GM19452 (cell line): ENCODE measurements around the gene C7orf57.

Experiments used
- ATAC-seq: cut with Tn5 transposase; IDR thresholded peaks from one replicate; pipeline ENCODE4 v1.9.1; 2021; ENCODE audit not compliant: unreplicated experiment

The C7orf57 gene

DNA sequence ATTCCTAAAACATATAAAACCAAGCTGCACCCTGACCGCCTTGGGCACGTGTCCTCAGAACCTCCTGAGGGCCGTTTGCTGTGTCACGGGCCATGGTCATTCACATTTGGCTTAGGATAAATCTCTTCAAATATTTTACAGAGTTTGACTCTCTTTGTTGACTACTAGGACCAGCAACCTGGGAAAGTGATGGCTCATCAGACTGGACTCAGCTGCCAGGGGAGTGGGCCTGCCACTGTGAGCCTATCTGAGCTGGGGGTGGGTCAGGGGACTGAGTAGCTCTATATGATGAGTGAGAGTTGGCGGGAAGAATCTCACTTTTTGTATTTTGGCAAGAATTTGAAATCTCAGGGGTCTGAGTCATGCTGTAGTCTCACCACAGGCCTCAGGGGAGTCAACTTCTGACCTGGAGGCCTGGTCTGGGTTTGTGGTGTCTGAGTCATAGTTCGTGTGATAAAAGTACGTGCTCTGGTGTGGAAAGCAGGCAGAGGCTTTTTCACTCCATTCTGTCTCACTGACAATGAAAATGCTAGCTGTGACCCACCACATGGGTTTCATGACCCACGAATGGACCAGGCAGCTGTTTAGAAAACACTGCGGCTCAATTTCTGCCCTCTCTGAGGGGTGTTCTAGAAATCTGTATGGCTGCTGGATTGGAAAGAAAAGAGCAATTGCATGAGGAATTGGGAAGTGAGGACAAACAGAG, 49.5 kb downstream of the C7orf57 start:
- peak; percentile 57 for ATAC-seq

DNA sequence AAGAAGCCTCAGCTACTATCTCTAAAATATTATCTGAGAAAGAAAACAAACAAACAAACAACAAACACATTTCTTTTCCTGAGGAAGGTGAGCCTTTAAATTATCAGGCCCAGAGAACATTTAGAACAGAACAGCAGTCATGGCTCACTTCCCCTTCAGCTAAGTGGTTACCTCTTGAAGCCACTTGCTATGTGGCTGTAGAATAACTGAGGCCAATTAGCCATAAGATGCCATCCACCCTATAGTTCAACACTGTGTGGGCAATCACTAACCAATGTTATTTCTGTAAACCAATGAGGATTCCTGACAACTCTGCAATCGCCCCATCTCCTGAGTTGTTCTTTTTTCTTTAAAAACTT, 50.1 kb downstream of the C7orf57 start:
- no peak for ATAC-seq

DNA sequence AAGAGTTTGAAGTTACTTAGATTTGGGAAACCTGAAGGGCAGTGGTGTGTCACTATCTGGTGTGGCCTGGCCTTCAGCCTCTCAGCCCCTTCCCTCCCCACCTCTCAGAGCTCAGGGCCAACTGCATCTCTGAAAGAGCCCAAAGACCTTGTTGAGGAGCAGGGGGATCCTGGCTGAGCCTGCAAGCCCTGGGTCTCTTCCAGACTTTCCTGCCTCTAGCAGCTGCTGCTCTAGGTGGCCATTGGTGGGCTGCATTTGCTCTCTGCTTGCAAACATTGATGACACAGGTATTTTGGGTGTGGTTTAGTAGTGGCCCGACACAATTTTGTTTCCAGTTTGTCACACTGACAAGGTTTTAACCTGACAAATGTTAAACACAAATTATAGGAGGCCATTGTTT, 50.6 kb downstream of the C7orf57 start:
- no peak for ATAC-seq

DNA sequence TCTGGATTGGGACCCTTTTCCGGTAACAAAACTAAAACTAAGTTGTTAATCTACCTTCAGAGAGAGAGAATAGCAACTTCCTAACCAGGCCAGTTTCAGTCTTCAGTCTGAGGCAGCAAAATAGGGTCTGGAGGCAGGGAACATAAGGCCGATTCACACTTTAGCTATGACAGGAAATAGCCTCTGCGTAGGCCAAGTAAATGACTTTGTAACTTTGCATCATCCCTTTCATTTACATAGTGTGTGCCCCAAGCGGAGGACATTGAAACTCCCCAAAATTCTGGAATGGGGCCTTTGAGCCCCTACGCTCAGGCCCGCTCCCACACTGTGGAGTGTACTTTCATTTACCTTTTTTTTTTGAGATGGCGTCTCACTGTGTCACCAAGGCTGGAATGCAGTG, 52.0 kb downstream of the C7orf57 start:
- ATAC-seq: peak; percentile 10

DNA sequence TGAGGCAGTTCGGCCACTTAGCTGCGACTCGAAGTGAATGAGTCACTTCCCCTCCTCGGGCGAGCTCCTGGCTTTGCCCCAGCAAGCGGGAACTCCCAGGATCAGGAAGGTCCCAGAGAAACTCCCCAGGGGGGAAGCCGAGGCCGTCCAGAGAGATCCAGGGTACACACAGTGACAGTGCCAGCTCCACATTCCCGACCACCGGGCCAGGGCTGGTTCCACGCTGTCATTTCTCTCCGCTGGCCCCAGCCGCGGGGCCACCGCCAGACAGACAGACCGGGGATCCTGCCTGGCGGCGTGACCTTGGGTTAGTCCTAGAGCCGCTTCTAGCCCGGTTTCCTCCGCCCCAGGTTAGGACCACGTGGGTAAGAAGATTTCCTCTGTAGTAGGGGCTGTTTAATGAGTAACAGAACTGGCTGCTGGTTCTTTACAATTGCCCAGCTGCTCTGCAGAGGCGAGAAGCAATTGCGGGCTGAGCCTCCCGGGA, 53.3 kb downstream of the C7orf57 start:
- peak; percentile 56 for ATAC-seq

DNA sequence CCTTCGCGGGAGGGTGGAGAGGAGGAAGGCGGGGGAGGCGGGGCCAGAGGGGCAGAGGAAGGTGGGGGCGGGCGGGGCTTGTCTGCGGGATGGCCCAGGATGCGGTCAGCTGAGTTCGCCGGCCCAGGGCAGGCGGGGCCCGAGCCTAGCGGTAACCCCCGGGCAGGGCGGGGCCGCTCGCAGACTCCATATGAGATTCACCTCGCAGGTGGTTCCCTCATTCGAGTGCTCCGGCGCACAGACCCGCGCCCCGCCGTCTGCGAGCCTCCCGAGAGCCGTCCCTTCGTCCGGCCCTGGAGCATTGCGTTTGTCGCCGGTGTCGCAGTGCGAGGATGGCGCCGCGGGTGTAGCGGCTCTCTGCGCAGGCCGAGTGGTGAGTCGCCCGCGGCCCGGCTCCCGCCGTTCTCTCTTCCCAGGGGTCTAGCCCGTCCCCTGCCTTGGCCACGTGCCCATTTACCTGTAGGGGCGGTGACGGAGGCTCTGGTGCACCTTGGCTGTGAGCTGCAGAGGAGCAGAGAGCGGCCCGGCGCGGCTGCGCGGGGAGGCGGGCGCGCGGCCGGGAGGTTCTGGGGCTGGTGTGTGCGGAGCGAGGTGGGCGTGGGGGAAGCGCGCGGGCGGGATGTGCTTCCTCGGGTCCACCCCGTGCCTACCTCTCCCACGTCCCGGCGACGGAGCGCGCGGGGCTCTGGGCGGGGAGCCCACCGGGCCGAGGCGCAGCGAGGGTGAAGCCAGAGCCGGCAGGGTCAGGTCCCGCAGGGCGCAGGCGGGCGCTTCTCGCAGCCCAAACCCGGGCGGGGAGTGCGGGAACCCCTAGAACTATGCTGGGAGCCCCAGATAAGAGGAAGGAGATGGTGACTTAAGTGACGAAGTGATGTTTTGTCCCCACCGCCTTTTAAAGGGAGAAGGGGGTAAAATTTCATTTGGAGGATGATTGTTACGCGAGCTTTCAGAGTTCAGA, 54.0 kb downstream of the C7orf57 start, which contains the start of gene UPP1:
Gene UPP1 (plus strand): TSS at position 220 of the 958 bp plus-strand sequence. CDS start 5,519 bp downstream, outside the sequence.
- ATAC-seq: peak; percentile 49

DNA sequence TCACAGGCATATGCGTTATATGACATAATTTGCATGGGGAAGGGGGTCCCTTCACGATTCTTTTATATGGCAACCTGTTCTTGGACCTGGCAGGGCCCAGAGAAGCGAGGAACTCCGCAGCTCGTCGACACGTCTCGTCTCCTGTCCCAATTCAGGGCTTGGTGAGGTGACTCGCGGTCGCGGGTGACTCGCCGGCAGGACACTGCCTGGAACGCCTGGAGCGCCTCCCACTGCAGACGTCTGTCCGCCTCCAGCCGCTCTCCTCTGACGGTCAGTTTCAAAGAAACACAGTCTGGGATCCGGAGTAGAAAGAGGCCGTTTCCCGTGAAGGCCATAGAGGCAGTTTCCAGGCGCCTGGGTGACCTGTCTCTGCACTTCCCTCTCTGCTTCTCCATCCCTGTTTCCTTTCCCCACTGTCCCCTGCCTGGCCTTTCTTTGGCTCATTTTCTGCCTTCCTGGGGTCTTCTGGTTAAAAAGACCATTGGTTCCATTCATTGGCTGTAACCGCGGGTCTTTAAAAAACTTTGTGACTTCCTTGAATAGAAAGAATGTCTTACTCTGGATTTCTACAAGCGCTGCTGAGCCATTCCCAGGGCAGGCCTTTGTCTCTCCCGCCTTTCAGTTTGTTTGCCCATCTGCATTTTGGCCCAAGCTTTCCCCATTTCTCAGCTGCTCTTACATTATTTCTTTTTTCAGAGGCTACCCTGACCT, 54.9 kb downstream of the C7orf57 start:
- no peak for ATAC-seq

DNA sequence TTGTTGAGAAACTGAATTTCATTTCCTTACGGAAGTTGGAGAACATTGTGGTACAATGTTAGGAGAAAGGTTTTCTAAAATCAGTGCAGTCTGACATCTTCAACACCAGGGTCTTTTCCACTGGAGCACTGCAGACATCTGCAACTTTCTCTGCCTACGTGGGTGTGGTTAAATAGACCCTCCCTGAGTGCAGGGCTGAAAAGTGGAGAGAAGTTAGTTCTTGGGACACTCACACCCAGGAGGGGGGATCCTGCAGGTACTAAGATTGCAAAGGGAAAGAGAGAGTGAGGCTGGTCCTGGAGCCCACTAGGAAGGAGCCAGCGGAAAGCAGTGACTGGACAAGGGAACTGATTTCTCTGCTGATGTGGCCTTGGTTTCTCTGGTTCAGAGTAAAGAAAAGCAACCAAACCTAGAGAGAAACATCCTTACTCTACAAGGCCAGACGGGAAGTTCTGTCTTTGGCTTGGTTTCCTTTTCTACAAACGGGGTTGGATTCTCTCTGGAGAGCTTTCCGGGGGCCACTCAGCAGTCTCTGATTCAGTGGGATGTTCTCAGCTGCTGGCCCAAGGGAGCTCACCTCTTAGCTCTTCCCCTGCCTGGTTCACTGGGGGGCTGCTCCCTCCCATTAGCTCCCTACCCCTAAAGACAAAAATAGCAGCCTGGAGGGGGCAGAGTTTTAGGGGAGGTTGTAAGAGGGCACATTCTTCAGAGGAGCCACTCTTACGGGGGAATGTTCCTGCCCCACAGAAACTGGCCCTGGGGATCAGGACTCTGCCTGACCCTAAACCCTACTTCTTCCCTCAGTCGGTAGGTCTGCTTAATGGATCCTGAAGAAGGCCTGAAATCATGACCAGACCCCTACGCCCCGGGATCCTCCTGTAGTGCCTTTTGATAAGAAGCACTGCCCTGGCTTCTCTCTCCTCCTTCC, 56.4 kb downstream of the C7orf57 start:
- no peak for ATAC-seq

DNA sequence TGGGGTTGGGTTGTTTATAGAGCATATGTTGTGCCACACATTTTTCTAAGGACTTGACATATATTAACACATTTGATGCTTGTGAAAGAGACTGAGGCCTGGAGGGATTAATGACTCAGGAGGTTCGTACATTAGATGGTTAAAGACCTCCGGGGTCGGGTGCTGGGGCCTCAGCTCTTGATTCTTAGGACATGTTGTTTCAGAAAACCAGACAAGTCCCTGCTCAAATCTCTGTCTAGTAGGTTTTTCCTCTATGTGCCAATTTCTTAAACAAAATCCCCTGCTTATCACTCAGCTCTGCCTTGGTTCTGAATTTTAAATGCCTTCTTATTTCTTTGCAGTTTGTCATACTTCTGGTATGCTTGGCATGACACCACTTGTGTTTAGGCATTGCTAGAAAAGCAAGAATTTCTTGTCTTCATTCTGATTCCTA, 59.5 kb downstream of the C7orf57 start:
- no peak for ATAC-seq

DNA sequence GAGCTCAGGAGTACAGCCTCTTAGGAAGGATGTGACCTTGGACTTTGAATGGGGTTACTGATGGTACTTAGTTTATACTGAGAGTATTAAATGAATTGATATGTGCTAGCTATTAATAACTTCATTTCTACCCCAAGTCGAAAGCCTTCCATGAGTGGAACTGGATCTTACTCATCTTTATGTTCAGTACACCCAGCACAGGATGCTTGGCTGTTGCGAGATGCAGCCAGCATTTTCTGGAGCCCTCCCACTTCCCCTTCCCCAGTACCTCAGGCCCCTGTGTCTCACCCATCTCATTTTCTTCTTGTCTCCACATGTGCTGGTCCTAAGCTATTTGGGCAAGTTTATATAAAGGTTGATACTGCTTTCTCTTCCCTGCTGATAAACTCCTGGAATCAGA, 60.9 kb downstream of the C7orf57 start:
- ATAC-seq: no peak

DNA sequence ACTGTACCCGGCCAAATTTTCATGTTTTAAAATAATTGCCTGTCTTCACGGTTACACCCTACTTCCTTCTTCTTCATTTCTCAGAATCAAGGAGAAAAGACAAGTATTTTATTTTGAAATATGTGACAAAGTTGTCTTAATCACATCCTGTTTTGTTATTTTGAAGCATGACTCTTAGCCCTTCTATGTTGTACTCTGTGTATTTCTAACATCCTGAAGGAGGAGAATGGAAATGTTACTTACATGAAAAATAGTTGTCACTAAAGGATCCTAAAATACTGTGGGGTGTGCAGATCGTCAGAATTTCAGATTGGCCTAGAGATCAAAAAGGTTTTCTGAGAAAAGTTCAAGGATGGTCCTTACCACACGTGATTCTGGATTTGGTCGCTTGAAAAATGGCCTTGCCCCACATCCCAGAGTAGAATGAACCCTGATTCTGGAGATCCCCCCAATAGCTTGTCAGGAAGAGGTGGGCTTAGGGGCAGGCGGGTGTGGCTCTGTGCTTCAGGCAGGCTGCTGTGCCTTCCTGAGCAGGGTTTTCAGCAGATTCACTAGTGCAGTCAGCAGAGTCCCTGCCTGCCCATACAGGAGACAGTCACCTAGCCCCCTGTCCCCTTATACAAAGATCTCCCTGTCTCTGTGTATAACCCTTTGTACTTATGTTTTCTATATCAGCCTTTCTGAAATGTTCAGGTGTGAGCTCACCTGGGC, 62.3 kb downstream of the C7orf57 start:
- no peak for ATAC-seq

DNA sequence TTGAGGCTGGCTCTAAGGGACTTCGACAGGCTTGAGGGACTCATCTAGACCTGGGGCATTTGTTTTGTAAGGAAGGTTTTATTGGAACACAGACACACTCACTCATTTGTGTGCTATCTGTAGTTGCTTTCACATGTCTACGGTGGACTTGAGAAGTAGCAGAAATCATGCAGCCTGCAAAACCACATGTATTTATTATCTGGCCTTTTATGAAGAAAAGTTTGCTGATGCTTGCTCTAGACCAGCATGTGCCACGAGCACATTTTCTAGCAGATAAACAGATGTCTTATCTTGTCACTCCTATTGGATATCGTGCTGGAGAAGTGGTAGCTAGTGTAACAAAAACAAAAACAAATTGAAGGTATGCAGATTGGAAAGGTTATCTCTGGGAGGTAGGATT, 63.5 kb downstream of the C7orf57 start:
- ATAC-seq: no peak

DNA sequence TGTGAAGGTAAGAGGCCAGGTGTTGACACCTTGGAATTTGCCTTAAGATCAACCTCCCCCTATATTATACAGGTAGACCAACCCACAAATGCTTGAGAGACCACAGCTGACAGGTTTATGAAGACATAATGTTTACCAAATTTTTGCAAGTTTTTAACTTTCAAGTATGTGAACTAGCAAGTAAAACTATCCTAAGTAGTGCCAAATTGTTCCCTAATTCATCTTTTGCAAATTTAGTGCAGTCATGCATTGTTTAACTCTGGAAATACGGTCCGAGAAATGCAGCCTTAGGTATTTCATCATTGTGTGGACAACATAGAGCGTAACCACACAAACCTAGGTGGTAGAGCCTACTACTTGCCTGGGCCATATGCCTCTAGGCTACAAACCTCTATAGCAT, 64.4 kb downstream of the C7orf57 start:
- ATAC-seq: no peak

DNA sequence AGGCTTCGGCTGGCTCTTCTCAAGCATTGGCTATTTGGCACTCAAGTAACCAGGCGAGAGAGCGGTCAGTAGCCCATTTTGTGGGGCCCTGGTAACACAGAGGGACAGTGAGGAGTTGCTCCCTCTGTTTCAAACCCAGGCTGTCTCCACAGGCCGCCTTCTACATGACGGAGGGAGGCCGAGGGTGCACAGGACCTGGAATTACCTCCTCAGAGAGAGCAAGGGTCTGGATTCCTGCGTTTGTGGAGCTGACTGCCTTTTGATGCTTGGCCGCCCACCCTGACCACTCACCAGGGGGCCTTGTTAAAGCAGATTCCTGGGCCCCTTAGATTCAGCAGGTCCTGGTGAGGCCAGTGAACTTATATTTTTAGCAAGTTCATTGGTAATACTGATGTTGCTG, 66.0 kb downstream of the C7orf57 start:
- ATAC-seq: no peak

DNA sequence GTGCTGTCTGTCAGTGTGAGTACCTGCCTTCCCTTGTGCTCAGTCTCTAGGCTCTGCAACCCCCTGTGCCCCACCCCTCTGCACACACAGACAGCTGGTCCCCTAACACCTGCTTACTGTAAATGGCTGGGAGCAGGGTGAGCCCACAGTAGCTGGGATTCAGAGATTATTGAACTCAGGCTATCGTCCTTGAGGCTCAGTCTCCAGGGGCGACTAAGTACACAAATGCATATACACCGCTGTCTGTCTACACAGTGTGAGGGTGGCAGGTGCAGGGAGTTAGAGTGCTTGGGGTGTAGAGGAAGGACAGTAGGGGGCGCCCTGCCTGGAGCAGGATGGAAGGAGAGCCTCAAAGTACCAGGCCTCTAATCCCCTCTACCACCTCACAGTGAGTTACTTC, 66.6 kb downstream of the C7orf57 start:
- no peak for ATAC-seq

DNA sequence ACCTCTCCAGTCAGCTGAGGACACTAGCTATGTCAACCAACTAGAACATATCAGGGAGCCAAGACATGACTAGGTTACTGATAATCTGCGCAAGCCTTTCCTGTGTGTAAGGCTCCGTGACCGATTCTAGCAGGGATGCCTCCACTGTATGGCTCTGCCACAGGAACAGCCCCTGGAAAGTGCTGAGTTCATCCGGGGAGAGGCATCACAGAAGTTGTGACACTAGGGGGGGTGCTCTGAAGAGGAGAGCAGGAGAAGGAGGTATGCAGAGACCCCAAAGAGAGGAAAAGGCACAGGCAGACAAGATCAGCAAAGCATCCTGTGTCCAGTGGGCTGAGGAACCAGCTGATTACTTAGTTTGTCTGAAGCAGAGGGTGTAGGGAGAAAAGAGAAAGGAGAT, 67.2 kb downstream of the C7orf57 start:
- no peak for ATAC-seq

DNA sequence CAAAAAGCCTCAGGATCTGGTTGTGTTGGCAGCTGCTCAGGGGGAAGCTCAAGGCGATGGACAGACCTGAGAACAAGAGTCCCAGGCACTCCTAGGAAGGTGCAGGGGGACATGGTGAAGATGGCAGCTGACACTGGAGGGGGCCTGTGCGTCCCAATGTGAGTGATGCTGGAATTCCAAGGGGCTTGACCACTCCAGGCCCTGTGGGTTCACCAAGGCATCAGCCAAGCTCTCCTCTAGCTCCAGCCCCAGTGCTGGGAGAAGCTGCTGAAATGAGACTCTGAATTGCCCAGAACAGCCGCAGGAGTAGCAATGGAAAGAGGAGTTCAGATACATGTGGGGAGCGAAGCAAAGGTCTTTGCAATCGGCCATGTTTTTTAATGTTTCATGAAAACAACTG, 69.7 kb downstream of the C7orf57 start:
- ATAC-seq: no peak

DNA sequence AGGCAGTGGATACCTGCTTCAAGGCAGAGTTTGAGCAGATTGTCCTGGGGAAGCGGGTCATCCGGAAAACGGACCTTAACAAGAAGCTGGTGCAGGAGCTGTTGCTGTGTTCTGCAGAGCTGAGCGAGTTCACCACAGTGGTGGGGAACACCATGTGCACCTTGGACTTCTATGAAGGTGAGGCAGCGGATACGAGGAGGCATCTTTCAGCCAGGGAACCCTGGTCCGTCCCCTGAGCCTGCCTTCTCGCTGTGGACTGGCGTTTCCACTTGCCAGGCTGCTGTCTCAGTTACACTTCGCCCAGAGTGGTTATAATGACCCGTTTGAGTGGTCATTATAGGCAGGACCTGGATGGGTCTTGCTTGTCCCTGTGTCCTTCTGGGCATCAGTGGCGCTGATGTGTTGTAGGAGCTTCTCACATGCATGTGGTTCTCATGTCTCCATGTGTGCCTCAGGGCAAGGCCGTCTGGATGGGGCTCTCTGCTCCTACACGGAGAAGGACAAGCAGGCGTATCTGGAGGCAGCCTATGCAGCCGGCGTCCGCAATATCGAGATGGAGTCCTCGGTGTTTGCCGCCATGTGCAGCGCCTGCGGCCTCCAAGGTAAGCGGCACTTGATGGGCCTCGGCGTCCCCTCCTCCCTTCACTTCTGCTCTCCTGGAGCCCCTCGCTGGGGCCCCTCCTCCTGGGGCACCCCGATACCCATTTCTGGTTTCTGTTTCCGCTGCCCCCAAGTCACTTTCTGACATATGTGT, 71.7 kb downstream of the C7orf57 start:
- no peak for ATAC-seq

DNA sequence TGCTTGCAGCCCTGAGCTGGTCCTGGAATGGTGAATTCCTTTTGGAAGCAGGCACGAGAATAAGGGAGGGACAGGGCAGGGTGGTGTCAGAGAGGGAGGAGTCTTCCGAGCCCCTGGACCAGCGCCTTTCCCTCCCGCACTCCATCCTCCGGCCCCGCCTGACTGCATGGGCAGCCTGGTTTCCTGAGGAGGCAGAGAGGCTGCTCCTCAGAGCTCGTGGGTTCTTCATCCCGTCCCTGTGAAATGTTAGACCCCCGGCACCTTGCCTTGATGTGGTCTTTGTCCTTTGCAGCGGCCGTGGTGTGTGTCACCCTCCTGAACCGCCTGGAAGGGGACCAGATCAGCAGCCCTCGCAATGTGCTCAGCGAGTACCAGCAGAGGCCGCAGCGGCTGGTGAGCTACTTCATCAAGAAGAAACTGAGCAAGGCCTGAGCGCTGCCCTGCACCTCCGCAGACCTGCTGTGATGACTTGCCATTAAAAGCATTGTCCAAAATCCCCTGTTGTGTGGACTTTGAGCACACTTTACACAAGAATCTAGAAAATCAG, 72.7 kb downstream of the C7orf57 start:
- no peak for ATAC-seq
